HL-60 (cell line): ENCODE data around the gene SCAMP3.

Experiments used
- CTCF ChIP-seq: IDR thresholded peaks from one replicate; pipeline ENCODE4 v1.5.1; 2011; ENCODE audit warnings: low read length, control low read depth, inconsistent platforms; ENCODE audit not compliant: insufficient read depth
- GABPA ChIP-seq: IDR thresholded peaks from 2 replicates; pipeline ENCODE4 v1.6.1; 2012; ENCODE audit warnings: low read depth
- POLR2AphosphoS5 ChIP-seq: IDR thresholded peaks from 2 replicates; pipeline ENCODE4 v1.6.1; 2012; ENCODE audit warnings: low read depth
- REST ChIP-seq: IDR thresholded peaks from 2 replicates; pipeline ENCODE4 v1.6.1; 2012; ENCODE audit warnings: low read depth; ENCODE audit not compliant: insufficient replicate concordance
- SPI1 ChIP-seq: IDR thresholded peaks from 2 replicates; pipeline ENCODE4 v1.6.1; 2012; ENCODE audit warnings: low read depth, mild to moderate bottlenecking, borderline replicate concordance

GRCh38 chr1:155210314-155211104 lies 51.7 kb downstream of the SCAMP3 start:
- TF ChIP-seq CTCF, result no peak
- no peak for TF ChIP-seq REST
- TF ChIP-seq POLR2AphosphoS5, result no peak
- no peak for TF ChIP-seq GABPA
- peak; percentile 63 for TF ChIP-seq SPI1
